GM15510 (cell line): ENCODE results near the gene RAB32.

Source experiments
- POLR2A ChIP-seq: IDR thresholded peaks from 3 replicates; pipeline ENCODE4 v1.6.1; 2011; ENCODE audit warnings: borderline replicate concordance; ENCODE audit not compliant: insufficient read length; ENCODE audit errors: extremely low read depth

The RAB32 gene

GRCh38 chr6:146543211-146543939 lies at the start of gene RAB32:
TSS of gene RAB32 (plus strand) at chr6:146543833. CDS start at chr6:146543872, 39 bp downstream.
- TF ChIP-seq POLR2A: no peak

DNA sequence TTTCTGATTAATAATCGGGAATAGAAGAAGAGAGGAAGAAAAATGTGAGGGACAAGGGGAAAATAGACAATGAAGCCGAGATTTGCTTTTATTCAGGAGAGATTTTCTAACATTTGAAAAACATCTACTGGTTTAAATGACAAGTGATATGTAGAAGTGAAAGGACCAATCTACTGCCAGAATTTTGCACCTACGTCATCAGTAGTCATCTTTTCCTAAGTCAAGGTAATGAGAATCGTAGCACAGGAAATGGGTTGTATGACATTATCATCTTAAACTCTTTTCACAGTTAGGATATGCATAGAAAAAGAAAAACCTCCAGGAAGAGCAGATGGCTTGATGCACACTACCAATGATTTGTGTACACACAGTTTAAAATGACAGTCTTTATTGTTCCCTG lies 45.3 kb upstream of the RAB32 start:
- no peak for TF ChIP-seq POLR2A

GRCh38 chr6:146503096-146503495 lies 40.5 kb upstream of the RAB32 start:
- TF ChIP-seq POLR2A: no peak

GRCh38 chr6:146515212-146515611 lies 28.4 kb upstream of the RAB32 start:
- no peak for TF ChIP-seq POLR2A

GRCh38 chr6:146526192-146526591 lies 17.4 kb upstream of the RAB32 start:
- no peak for TF ChIP-seq POLR2A

- no peak for TF ChIP-seq POLR2A
These were observed 10.9 kb upstream of the RAB32 start for GRCh38 chr6:146532702-146533101.

GRCh38 chr6:146542881-146543210 lies 787 bp upstream of the RAB32 start:
- TF ChIP-seq POLR2A: no peak

DNA sequence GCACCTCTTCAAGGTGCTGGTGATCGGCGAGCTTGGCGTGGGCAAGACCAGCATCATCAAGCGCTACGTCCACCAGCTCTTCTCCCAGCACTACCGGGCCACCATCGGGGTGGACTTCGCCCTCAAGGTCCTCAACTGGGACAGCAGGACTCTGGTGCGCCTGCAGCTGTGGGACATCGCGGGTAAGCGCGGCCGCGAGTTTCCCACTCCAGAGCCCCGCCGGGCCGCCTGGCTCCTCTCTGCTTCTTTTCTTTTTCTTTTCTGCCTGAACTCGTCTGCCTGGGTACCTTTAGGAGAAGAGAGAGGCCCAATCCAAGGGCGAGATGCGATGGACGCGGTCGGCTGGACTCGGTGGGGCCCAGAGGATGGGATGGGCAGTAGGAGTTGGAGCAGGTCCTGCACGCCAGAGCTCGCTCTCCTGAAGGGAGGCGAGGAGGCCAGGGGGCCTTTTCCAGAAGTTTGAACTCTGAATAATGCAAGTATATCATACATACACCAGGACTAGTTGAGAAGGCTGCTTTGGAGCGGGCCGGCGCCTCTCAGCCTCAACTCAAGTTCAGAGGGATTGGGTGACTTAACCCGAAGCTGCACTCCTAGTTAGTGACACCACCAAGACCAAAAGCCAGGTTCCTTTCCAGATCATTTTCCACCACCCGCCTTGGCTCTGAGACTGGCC lies 445 bp downstream of the RAB32 start:
- no peak for TF ChIP-seq POLR2A

GRCh38 chr6:146544616-146545182 lies 1.1 kb downstream of the RAB32 start:
- no peak for TF ChIP-seq POLR2A

GRCh38 chr6:146545581-146545980 lies 1.9 kb downstream of the RAB32 start:
- TF ChIP-seq POLR2A: no peak

DNA sequence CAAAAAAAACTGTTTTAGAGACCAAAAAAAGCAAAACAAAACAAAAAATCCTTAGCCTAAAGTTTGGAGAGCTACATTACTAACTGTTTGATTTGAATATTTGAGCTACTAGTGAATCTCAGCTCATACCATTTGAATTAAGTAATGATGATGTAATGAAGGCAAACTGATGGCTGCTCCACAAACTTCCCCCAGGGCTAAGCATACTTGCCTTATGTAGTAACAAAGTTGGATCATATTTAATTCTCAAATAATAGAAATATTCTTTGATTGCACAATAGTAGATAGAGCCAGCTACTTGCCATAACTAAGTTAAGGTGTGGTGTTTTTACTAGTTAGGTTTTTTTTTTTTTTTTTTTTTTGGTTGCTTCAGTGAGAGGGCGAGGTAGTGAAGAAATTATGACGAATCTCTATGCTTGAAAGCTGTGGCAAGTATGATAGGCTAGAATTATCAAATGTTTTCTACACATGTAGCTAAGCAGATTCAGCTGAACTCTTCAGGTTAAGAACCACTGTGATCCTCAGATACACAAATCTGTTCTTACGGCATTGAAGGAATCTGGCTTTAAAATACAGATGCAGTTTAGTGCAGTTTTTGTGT lies 2.9 kb downstream of the RAB32 start:
- TF ChIP-seq POLR2A: no peak

- no peak for TF ChIP-seq POLR2A
These were observed 4.3 kb downstream of the RAB32 start for GRCh38 chr6:146547889-146548288.

DNA sequence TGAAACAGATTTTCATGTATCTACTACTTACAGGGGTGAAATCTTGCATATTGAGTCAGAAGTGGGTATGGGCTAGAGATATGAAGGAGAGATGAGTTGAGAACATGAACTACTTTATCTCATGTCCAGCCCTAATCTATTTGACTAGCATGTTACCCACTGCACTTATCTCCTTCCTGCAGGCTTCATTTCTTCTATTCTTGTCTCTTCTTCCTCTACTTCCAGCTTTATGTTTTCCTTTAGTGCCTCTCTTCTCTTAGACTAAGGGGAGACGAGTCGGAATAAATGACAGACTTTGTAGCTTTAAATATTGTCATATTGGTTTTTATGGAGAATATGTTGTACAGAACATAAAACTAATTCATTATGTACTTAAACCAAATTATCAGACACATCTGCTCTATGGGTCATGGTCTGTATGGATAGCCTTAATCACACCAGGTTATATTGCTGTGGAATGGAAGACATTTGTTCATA lies 5.3 kb downstream of the RAB32 start:
- no peak for TF ChIP-seq POLR2A

GRCh38 chr6:146550911-146551310 lies 7.3 kb downstream of the RAB32 start:
- no peak for TF ChIP-seq POLR2A

GRCh38 chr6:146551545-146551944 lies 7.9 kb downstream of the RAB32 start:
- no peak for TF ChIP-seq POLR2A

DNA sequence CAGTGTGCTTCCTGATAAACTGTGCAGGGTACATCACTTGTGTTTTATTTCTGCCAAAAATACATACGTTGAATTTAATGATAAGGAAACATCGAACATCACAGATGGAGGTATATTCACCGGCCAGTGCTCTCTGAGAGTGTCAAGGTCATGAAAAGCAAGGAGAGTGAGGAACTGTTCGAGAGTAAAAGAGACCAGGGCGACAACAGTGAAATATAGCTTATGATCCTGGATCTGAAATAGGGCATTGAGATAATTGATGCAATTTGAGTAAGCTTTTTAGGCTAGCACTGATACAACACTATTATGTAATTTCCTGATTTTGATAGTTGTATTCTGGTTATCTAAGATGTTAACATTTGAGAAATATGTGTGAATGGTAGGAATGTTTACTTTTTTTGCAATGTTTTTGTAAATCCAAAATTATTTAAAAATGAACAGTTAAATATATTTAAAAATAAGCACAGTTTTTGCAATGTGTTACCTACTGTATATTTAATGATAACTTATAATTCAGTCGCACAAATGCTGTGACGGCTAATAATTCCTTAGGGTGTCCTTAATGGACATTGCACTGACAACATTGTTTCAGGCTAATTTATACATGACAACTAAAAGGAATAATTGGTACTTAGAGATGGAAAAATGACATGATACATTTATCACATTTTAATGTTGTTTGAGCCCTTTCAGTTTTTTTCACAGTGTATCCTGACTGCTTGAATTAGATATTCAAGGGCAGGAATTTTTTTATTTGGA lies 9.9 kb downstream of the RAB32 start:
- TF ChIP-seq POLR2A: no peak

- TF ChIP-seq POLR2A: no peak
These were observed 17.0 kb downstream of the RAB32 start for GRCh38 chr6:146560607-146561006.
